Measurements from ENCODE around the gene FILIP1L. TPM values are rescaled to one million over a fixed set of nuclear protein-coding genes. Genes with fewer than 3 reads are reported as not detected.

FILIP1L gene
- total RNA-seq, 2 donors from 2014 or later: 370 to 630 TPM

DNA sequence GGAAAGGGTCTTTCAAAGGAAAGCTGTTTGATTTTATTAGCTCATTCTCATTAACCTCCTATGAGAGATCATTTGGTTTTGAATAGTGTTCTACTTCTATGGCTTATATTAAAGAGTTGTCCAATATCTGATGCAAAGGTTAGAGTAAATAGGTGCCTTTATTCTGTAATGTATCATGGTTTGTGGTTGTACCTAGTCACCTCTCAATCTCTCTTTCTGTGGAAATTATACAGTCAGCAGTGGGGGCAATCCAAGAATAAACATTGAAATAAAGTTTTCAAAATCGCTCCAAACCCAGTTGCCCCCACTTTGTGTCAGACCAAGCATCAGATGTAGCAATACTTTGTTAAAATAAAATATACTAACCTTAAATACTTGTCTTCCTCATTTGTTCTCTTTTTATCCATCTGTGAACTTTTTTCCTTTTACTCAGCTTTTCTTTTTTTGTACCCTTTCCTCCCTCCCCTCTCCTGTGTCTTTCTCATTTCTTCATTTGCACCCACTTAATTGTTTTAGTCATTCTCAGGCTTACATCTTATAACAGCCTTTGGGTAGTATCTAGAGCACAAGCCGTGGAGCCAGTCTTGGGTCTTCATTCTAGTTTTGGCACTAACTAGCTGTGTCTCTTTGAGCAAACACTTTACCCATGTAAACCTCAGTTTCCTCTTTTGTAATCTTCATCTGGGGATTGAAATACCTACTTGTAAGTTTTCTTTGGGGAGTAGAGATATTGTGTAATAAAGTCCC, 279.9 kb downstream of the FILIP1L start:
- no peak for DNase-seq (ENCODE audit: low spot score)
- intact Hi-C loops (cut with DNase I): no loop called here

DNA sequence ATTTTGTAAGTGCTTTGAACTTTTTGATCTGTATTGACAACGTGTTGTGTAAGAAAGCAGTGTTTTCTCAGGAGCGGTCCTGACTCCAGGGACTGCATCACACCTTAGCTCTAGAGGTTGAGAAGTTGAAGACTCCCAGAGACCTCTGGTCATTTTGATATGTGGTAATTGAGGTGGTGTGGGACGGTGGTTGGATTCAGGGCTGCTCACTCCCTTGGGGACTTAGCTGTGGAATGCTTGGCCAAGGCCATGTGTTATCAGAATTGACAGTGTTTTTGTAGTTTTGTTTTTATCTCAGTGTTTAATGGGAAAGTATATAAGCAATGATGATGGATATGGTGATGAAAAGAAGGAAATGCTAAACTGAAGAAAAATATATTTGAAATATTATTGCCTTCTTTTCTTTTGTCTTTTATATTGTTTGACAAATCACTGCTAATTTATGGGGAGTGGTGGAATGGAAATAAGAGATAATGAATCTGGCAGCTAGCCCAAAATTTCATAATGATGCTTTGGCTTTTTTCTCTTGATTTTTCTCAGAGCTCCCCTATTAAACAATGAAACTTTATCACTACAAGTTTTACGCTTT, 280.6 kb downstream of the FILIP1L start:
- no peak for DNase-seq (ENCODE audit: low spot score)
- intact Hi-C loops (cut with DNase I): no loop called here

DNA sequence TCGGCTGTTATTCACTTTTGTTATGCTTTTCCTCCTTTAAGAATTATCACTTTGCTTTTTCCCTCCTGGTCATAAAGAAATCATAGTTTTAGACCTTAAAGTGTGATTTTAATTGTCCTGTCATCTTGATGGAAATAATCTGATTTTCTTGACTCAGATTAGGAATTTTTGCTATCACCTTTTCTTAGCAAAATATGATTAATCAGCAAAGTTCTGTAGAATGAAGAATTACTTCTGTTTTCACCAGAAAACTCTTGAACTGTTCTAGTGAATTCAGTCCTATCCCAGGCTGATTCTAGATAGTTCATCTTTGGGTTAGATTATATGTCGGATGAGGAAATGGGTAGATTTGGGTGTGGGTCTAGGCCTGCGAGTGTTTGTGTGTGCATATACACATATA, 284.5 kb downstream of the FILIP1L start:
- intact Hi-C loops (cut with DNase I): no loop called here
- no peak for DNase-seq (ENCODE audit: low spot score)

DNA sequence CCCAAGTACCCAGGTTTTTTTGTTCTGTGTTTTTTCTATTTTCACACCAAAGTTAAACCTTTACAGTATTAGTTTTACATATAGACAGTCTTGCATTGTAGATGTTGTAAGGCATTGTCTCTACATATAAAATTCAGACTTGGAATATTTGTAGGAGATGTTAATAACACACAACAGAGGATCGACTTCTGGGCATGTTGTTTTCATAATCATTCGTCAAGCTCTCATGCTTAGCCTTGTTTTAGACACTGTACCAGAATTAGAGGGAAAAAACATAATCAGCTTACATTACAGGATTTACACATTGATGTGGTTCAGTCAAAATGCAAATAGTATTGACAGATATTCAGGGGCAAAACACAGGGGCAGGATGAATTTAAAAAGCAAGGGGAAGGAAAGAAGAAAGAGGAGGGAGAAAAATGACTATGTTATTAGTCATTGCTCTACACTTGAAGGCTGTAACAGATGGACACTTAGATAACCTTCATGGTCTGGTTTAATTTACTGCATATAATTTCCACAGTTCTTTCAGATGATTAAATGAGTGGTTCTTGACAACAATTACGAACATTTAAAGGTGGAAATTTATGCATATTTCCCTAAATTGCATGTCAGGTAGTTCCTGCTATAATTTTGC, 289.2 kb downstream of the FILIP1L start:
- intact Hi-C loops (cut with DNase I): no loop called here
- no peak for DNase-seq (ENCODE audit: low spot score)

DNA sequence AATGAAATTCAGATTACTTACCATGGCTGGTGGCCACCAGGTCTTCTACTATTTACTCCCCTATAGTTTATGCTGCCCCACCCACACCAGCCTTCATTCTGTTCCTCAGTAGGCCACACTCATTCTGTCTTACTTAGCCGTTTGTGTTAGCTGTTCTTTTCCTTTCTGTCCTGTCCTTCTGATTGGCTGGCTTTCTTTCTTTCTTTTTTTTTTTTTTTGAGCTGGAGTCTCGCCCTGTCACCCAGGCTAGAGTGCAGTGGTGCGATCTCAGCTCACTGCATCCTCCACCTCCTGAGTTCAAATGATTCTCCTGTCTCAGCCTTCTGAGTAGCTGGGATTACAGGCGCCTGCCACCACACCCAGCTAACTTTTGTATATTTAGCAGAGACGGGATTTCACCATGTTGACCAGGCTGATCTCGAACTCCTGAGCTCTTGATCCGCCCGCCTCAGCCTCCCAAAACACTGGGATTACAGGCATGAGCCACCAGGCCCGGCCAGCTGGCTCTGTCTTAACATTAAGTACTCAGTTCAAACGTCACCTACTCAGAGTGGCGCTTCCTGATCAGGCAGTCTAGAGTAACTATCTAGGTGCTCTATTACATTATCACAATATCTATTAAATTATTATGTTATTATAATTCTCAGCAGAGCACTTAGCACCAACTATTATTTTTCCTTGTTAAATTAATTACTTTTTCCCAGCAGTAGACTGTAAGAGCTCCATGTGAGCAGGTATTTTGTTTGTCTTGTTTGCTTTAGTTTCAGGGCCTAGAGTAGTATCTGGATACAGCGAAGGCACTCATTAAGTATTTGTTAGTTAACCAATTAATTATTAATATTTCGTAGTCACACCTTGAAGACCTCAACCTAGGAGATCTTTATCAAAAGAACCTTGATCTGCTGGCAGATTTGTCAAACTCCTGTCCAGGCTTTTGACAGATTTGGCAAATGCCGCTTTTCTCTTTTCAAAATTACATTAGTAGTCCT, 290.3 kb downstream of the FILIP1L start:
- intact Hi-C loops (cut with DNase I): no loop called here
- DNase-seq (ENCODE audit: low spot score): no peak

DNA sequence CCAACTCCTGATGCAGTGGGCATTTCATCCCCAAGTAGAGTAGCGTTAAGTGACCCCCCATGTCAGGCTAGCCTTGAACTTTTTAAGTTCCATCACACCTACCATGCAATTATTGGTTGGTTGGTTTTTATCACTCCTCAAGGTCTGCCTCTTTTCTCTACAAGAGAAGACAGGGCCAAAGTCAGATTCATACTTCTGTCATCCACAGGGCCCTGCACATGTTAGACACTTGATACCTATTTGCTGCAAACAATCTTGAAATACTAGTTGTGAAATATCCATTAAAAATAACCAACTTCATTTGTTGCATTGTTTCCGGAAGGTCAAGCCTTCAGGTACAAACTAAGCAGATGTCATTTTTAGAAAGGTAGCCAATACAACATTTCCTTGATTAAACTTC, 295.5 kb downstream of the FILIP1L start:
- intact Hi-C loops (cut with DNase I): no loop called here
- DNase-seq (ENCODE audit: low spot score): no peak

DNA sequence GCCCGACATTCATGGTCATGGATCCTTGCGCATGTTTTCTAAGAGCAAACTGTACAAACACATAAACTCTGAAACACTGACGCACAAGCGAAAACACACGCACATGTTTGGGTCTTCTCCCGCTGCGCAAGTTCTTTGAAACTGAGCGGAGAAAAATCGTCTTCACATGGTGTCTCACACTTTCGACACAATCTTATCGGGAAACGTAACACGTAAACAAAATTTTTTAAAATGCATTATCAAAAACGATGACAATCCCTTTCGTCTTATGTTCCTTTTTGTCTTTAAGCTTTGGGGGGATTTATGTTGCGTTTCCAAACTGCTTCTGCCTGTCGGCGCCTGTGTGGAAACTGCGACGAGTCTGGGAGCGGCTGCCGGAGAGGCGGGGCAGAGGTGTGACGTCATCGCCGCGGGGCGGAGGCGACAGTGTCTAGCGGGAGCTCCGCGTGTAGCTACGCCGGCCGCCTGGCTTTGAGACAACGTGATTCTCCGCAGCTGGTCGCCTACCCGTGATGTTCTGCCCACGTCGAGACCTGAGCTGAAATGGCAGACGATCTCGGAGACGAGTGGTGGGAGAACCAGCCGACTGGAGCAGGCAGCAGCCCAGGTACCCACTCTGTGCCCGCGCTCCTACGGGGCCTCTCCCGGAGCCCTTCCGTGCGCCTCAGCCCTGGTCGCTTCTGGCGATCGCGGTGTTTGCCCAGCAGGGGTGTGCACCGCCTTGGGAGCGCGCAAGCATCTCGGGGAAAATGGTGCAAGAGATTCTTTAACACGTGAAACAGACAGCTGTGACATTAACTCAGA, 296.7 kb downstream of the FILIP1L start, which contains the start of gene CMSS1:
Gene CMSS1 (plus strand): TSS at position 426 of the 804 bp plus-strand sequence.
- DNase-seq (ENCODE audit: low spot score): peak; percentile 98
- intact Hi-C loops (cut with DNase I): no loop called here

DNA sequence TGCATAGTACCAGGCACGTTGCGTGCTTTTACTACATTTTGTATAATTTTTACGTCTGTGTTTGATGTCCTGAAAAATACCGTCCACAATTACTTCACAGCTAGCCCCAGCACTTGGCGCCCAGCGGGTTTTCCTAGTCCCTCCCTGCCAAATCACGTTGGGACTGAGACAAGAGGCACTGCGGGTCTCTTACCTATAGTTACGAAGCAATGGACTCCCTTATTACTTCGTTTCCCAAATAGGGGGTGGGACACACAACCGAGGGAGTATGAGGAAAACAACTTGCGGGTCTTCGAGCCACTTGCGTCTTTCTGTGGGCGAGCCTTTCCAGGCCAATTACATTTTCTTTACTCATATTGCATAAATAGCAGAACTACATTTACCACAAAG, 297.3 kb downstream of the FILIP1L start:
- intact Hi-C loops (cut with DNase I): no loop called here
- no peak for DNase-seq (ENCODE audit: low spot score)

DNA sequence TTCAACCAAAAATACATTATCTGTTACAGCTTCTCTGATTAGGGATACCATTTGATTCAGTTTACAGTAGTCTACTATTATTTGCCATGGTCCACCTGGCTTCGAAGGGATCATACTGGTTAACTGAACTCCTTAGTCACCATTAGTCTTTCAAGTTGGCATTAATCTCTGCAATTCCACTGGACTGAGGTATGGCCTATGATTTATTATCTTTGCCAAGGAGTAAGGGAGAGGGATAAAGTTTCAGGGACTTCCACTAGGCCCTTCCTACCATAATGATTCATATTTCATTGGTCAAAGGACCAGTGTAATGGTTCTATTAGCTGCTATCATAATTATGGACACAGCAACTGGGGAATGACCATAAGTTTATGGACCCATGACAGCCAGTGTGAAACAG, 303.9 kb downstream of the FILIP1L start:
- no peak for DNase-seq (ENCODE audit: low spot score)
- intact Hi-C loops (cut with DNase I): no loop called here

DNA sequence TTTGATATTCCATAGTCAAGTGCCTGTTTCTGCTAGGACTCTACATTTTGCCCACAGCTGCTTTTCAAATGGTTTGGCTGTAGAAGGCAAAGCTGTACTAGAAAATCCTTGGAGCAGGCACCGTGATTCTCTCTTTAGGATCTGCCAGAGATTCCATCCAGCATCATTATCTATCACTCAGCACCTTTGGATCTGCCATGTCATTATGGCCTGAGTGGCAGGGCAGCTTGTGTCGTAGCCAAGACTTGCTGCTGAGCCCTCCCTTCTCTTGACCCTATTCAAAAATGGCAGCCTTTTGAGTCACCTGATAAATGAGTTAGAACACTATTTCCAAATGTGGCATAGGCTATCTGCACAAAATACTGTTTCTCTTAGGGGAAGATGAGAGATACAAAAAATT, 304.7 kb downstream of the FILIP1L start:
- intact Hi-C loops (cut with DNase I): no loop called here
- DNase-seq (ENCODE audit: low spot score): no peak

DNA sequence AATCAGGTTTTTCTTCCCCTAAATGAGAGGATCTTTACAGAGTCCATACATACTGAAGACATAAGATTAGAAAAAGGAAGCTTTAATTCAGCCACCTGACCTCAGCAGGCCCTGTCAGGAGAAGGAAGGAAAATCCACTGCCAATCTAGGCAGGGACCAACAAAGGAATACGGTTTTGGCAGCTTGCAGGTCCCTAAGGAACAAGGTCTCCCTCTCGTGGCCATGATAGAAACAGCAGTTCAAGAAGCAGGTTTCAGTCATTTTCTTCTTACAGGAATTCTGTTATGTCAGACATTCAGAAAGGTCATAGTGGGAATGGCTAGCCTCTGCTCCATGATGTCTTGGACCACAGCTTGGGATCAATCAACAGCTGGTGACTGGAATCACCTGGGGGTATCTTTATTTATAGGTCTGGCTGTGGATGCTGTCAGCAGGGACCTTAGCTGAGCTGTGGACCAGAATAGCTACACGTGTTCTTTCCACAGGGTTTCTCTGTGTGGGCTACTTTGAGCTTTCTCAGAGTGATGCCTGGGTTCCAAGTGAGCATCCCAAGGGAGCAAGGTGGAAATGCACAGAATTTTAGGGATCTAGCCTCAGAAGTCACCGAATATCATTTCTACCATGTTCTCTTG, 306.0 kb downstream of the FILIP1L start:
- intact Hi-C loops (cut with DNase I): no loop called here
- DNase-seq (ENCODE audit: low spot score): no peak

DNA sequence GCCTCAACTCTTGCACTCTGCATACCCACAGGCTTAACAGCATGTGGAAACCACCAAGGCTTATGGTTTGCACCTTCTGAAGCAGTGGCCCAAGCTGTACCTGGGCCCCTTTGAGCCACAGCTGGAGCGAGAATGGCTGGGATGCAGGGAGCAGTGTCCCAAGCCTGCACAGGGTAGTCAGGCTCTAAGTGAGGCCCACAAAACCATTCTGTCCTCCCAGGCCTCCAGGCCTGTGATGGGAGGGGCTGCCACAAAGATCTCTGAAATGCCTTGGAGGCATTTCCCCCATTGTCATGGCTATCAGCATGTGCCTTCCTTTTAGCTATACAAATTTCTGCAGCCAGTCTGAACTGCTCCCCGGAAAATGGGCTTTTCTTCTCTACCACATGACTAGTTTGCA, 309.1 kb downstream of the FILIP1L start:
- intact Hi-C loops (cut with DNase I): no loop called here
- DNase-seq (ENCODE audit: low spot score): no peak

DNA sequence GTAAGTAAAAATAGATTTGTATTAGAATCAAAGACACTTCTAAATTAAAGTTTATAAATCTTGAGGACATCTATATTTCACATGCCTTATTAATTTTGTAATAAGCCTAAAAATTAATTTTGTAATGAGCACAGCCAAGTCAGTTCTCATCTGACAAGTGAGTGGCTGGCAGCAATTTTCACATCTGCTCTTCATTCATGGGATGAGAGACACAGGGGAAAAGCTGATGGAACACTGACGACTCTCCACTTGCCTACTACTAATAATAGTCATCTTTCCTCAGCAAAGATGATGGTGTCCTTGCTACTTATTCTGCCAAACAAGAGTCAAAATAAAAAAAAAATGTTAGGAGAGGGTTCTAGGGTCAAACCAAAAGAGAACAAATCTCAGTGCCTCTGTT, 311.0 kb downstream of the FILIP1L start:
- no peak for DNase-seq (ENCODE audit: low spot score)
- intact Hi-C loops (cut with DNase I): no loop called here

DNA sequence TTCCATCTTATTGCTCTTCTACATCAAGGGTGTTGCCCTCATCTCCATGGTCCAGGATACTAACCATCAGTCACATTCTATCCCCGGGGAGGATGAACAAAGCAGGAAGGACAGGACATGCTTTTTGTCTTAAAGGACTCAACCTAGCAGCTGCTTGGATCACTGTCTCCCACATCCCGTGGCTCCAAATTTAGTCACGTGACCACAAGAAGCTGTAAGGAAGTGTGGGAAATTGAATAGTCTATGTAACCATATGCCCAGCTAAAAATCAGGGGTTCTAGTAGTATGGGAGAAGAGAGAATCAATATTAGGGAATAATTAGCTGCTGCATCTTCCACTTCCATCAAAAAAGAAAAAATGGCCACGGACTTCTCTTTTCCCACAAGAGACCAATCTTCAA, 314.9 kb downstream of the FILIP1L start:
- intact Hi-C loops (cut with DNase I): no loop called here
- no peak for DNase-seq (ENCODE audit: low spot score)

DNA sequence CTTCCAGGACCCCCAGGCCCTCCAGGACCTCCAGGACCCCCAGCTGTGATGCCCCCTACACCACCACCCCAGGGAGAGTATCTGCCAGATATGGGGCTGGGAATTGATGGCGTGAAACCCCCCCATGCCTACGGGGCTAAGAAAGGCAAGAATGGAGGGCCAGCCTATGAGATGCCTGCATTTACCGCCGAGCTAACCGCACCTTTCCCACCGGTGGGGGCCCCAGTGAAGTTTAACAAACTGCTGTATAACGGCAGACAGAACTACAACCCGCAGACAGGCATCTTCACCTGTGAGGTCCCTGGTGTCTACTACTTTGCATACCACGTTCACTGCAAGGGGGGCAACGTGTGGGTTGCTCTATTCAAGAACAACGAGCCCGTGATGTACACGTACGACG, 318.7 kb downstream of the FILIP1L start:
- intact Hi-C loops (cut with DNase I): no loop called here
- no peak for DNase-seq (ENCODE audit: low spot score)

DNA sequence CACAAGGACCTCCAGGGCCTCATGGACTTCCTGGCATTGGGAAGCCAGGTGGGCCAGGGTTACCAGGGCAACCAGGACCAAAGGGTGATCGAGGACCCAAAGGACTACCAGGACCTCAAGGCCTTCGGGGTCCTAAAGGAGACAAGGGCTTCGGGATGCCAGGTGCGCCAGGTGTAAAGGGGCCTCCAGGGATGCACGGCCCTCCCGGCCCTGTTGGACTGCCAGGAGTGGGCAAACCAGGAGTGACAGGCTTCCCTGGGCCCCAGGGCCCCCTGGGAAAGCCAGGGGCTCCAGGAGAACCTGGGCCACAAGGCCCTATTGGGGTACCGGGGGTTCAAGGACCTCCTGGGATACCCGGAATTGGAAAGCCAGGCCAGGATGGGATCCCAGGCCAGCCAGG, 319.8 kb downstream of the FILIP1L start:
- DNase-seq (ENCODE audit: low spot score): no peak
- intact Hi-C loops (cut with DNase I): no loop called here

DNA sequence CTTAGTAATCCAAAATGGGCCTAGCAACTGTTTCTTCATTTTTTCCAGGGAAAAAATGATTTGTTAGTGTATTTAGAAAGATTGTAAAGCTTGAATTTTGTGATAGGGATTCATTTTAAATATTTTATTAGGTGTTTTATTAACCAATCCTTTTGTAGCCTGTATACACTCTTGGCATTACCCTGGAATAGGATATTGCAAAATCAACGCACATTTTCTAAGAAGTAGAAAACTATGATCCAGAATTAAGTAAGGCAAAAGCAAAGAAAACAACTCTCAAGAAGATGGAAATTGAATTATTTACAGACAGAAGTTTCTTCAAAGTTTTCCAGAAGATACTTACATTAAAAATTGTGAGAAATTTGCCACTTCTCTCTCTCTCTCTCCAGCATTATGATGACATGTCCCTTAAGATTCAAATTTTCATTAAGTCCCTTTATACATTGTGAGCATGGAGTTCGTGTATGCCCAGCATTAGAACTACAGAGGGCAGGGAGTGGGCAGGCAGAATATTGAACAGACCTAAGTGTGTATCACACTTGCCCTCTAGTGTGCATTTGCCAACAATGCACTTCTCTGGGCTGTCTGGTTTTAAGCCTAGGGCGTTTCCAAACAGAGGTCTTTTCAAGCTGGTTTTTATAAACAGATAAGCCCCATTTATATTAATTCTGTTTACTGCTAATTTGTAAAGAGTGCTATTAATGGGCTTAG, 325.1 kb downstream of the FILIP1L start:
- intact Hi-C loops (cut with DNase I): no loop called here
- no peak for DNase-seq (ENCODE audit: low spot score)

Data from posterior vena cava (tissue), 2 donors.